Stimulated activated CD4-positive, alpha-beta T cell treated with anti-CD3 and anti-CD28 coated beads, TNF-alpha, amount 100 ng/mL, for 4 hours (primary cell): ENCODE results near the gene DHRS12.

Experiments
- DNase-seq, 3 experiments: peaks; one replicate each; pipeline ENCODE4 v3.0.0-alpha.2; 2020; ENCODE audit warnings: low read depth in 3 of 3

DHRS12 gene

GRCh38 chr13:51811046-51811445 lies 7.1 kb upstream of the DHRS12 start:
- DNase-seq, result no peak

- DNase-seq, result no peak
Measured at GRCh38 chr13:51808811-51809210, 4.8 kb upstream of the DHRS12 start.

- no peak for DNase-seq
Measured at GRCh38 chr13:51807041-51807440, 3.1 kb upstream of the DHRS12 start.

- DNase-seq, result no peak
Measured at GRCh38 chr13:51806566-51806965, 2.6 kb upstream of the DHRS12 start.

- no peak for DNase-seq
Measured at GRCh38 chr13:51805925-51806324, 2.0 kb upstream of the DHRS12 start.

- no peak for DNase-seq
Measured at GRCh38 chr13:51805313-51805712, 1.4 kb upstream of the DHRS12 start.

GRCh38 chr13:51804295-51805172 lies 571 bp upstream of the DHRS12 start:
- peak in 1 of 3 experiments; percentile 24 for DNase-seq

GRCh38 chr13:51802631-51803418 lies 1.1 kb downstream of the DHRS12 start:
- no peak for DNase-seq

- no peak for DNase-seq
Measured at GRCh38 chr13:51801631-51802099, 2.3 kb downstream of the DHRS12 start.

GRCh38 chr13:51800486-51800885 lies 3.5 kb downstream of the DHRS12 start:
- DNase-seq, result no peak

- no peak for DNase-seq
Measured at GRCh38 chr13:51799261-51799660, 4.7 kb downstream of the DHRS12 start.

- DNase-seq, result peak in 2 of 3 experiments; percentile 41 to 45
Measured at GRCh38 chr13:51797664-51798488, 6.1 kb downstream of the DHRS12 start.

- DNase-seq, result no peak
Measured at GRCh38 chr13:51796546-51796945, 7.4 kb downstream of the DHRS12 start.

- no peak for DNase-seq
Measured at GRCh38 chr13:51795419-51795818, 8.5 kb downstream of the DHRS12 start.

GRCh38 chr13:51794964-51795363 lies 9.0 kb downstream of the DHRS12 start:
- DNase-seq, result no peak

- peak in 2 of 3 experiments; percentile 31 to 38 for DNase-seq
Measured at GRCh38 chr13:51793570-51794271, 10.2 kb downstream of the DHRS12 start.

GRCh38 chr13:51786425-51787265 lies 17.3 kb downstream of the DHRS12 start:
- DNase-seq, result no peak

- no peak for DNase-seq
Measured at GRCh38 chr13:51785712-51786424, 18.1 kb downstream of the DHRS12 start.

- no peak for DNase-seq
Measured at GRCh38 chr13:51784097-51784496, 19.9 kb downstream of the DHRS12 start.
